Suppressor macrophage (primary cell): ENCODE results near the gene DICER1.

Source experiments
- DNase-seq, 4 experiments: peaks; one replicate each; pipeline ENCODE4 v3.0.0-alpha.2; 2020 to 2022

The DICER1 gene

DNA sequence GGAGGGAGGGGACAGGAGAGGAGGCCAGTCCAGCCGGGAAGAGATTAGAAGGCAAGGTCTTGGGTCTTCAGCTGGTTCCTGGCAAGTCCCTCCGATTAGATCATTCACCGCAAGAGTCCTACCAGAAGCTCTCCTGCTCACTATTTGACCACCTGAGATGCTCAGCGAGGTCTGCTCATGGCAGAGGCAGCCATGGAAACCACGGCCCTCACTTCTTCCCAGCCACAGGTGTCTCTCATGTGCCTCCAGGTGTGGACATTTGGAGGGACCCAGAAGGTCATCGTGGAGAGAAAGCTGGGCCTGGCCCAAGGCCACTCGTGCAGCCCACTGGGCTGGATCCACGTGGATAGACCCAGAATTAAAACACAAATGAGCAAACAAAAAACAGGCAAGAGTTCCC is 99.5 kb downstream of the DICER1 start:
- no peak for DNase-seq

GRCh38 chr14:95057147-95057546 is 100.2 kb downstream of the DICER1 start:
- no peak for DNase-seq

GRCh38 chr14:95056476-95056875 is 100.9 kb downstream of the DICER1 start:
- DNase-seq: no peak

DNA sequence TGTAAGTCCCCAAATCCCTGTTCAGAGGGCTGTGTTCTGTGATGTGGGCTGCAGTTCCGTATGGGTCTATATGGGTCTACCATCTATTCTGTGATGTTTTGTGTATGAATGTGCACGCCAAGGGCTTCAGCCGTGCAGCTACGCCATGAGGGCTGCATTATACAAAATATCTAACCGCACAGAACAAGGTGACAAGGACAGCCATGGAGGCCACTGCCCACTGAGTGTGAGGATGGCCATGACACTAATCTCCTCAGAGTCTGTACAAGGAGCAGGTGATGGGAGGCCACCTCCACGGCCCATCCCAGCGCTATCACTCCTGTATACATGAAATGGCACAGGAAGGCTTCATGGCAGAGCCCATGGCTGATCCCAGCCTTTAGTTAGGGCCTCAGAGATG is 102.0 kb downstream of the DICER1 start:
- no peak for DNase-seq

GRCh38 chr14:95054346-95055280 is 102.7 kb downstream of the DICER1 start:
- no peak for DNase-seq

- no peak for DNase-seq
Observed at GRCh38 chr14:95052016-95052585, 105.2 kb downstream of the DICER1 start.

- DNase-seq: no peak
Observed at GRCh38 chr14:95049952-95050351, 107.4 kb downstream of the DICER1 start.

GRCh38 chr14:95048771-95049312 is 108.5 kb downstream of the DICER1 start:
- DNase-seq: no peak

DNA sequence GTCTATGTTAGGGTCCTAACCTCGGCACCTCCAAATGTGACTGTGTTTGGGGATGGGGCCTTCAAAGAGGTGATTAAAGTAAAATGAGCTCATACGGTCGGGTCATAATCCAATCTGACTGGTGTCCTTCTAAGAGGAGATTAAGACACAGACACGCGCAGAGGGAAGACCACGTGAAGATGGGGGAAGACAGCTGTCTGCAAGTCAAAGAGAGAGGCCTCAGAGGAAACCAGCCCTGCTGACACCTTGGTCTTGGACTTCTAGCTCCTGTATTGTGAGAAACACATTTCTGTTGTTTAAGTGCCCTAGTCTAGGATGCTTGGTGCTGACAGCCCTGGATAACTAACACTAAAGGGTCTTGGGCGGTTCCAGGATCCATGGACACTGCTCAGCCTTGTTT is 109.6 kb downstream of the DICER1 start:
- no peak for DNase-seq

- no peak for DNase-seq
Observed at GRCh38 chr14:95046711-95047681, 110.3 kb downstream of the DICER1 start.

GRCh38 chr14:95045836-95046430 is 111.4 kb downstream of the DICER1 start:
- DNase-seq: no peak

GRCh38 chr14:95045106-95045701 is 112.1 kb downstream of the DICER1 start:
- DNase-seq: no peak

GRCh38 chr14:95044463-95045105 is 112.7 kb downstream of the DICER1 start:
- DNase-seq: no peak

- DNase-seq: no peak
Observed at GRCh38 chr14:95043732-95044462, 113.4 kb downstream of the DICER1 start.

DNA sequence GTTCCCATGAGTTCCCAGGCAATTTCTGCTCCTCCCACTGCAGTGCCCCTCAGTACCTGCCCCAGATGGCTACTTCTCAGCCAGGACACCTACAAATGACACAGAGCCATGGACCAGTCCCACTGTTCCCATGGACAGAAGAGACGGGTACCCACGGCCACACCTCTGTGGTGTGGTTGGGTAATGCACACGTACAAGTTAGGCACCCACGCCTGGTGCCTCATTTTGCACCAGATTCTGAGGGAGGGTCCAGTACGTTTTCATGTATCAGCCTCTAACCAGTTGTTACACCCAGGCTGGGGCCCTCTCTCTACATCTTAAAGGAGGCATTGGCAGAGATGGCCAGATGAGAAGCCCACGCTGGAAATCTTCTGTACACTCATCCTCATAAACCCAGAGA is 114.0 kb downstream of the DICER1 start:
- DNase-seq: no peak

DNA sequence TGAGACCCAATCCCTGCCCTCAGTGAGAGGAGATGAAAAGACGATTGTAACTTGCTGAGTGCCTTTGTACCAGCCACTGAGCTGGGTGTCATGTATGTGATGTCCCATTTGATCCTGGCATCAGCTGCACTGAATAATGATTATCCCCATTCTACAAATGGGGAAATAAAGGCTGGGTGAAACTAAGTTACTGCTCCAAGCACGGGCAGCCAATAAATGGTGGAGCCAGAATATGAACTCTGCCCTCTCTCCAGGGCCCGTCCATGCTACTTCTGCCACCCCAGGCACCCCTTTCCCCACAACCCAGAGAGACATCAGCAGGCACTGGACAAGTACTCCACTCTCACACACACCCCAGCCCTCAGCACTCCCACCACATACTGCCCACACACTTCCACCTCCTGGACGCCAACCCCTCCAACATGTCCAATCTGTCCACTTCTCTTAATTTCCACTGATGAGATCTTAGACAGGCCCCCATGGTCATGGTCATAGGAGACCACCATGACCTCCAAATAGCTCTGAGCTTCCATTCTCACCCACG is 115.8 kb downstream of the DICER1 start:
- no peak for DNase-seq

GRCh38 chr14:95040708-95041476 is 116.4 kb downstream of the DICER1 start:
- DNase-seq: no peak

DNA sequence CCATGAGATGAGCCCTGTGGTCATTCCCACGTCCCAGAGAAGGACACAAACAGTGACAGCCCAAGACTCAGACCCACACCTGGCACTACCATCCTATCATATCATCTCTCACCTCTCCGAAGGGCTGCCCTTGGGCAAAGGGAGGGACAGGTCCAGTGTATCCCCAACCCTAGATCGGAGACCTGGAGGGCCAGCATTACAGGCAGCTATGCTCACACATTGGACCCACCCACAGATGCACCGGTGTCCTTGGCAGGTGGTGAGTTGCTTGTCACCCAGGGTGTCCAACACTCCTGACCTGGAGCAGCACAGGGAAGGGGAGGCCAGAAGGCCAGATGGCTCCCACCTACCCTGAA is 117.4 kb downstream of the DICER1 start:
- DNase-seq: no peak

DNA sequence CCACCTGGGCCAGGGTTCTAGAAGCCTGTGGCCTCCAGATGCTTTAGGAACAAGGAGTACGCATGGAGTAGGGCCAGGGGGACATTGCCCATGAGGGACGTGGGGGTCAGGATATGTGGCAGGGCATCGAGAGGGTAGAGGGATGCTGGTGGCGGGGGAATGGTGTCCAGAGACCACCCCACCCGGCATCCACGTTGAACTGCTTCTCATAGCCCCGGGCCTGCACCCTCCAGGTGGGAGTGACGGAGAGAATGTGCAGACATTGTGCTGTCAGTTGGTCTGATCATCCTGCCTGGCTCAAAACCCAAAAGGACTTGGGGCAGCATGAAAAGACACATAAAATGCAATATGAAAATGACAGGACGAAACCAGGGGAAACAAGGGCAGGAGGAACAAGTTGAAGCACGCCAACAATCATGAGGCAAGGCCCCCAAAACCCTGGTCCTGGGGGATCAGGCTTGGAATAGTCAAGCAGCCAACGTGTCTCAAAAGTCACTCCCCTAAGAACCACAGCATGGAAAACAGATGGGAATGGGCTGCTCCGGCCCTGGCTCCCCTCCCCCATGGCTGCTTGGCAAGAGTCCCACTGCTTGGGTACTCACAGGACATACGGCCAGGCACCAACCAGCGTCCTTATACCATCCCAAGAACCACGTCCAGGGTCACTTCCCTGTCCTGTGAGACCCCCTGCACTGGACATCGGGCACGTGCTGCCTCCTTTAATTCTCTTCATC is 117.9 kb downstream of the DICER1 start:
- DNase-seq: no peak
